ENCODE results near the gene C19orf47.

Gene C19orf47

DNA sequence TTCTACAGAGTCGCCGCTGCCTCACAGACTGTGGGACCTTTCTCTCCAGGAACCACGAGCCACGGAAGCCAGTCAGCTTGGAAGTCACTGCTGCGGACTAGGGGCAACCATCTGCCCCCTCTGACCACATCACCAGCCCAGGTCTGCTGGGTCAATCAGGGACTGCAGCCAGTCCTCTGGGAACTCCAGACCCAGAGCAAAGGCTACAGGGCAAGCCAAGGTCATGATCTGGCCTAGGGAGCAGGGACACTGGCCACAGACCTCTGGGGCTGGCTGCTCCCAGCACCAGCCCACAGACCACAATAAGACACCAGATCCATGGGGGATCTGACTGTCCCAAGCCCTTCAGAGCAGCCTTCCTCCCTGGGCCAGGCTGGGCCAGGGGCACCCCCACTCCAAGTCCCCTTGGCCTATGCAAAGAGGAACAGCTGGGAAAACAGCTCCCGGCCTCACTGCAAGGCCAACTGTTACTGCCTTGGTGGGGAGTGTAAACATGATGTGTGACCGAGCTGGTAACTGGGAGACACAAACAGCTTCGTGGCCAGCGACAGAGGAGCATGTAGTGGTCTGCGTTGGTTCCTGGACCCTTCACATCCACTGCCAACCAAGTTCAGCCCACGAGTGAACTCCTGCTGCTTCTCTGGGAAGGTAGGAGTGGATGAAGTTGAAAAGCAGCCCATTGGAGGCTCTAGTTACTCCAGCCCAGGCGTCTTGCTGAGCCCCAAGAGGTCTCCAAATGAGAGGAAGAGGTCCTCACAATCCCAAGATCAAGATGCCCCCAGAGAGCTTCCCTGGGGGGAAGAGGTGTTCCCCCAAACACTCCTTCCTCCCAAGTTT is 64.6 kb downstream of the C19orf47 start:
- Histone ChIP-seq H3K9ac (ENCODE audit: low read depth in 1 of 2, low read length in 2 of 2) (peak overlapping the region; percentile 91 to 92), H3K9me3 (ENCODE audit: control insufficient read depth in 1 of 2, low read length in 2 of 2) (no peaks in the 10 kb centered on the region), H3K27ac (ENCODE audit: low read depth, low read length) (peak overlapping the region; percentile 85), H3K4me3 (ENCODE audit: low read depth in 1 of 2, low read length in 2 of 2) (peak overlapping the region; percentile 84 to 90), H3K27me3 (ENCODE audit: control insufficient read depth in 1 of 2, insufficient read depth in 2 of 2, low read length in 2 of 2) (no peaks in the 10 kb centered on the region), H3K36me3 (ENCODE audit: control insufficient read depth in 1 of 2, insufficient read depth in 2 of 2, low read length in 2 of 2) (peaks cover 0 to 2% of the 10 kb centered on the region in 2 donors), H3K4me1 (ENCODE audit: control insufficient read depth in 1 of 2, insufficient read depth in 2 of 2, low read length in 2 of 2) (peaks cover 59 to 60% of the 10 kb centered on the region in 2 donors)

DNA sequence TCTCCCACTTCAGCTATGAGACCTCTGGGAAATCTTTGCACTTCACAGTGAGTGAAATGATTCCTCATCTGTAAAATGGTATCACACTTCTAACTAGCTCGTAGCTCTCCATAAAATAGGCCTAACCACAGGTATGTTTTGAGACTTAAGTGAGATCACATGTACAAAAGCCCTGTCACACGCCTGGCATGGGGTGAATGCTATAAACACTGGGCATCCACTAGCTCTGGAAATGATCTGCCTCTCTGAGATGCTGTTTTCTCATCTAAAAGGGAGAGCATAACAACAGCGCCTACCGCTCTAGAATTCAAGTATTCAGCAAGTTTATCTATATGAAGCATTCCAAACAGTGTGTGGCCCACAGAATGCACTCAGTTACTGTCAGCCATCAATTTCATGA is 65.3 kb downstream of the C19orf47 start:
- Histone ChIP-seq H3K4me3 (ENCODE audit: low read depth in 1 of 2, low read length in 2 of 2) (peak overlapping the region in 1 of 2 donors; percentile 84), H3K9ac (ENCODE audit: low read depth in 1 of 2, low read length in 2 of 2) (peak overlapping the region; percentile 91 to 92), H3K27me3 (ENCODE audit: control insufficient read depth in 1 of 2, insufficient read depth in 2 of 2, low read length in 2 of 2) (no peaks in the 10 kb centered on the region), H3K27ac (ENCODE audit: low read depth, low read length) (no peak overlapping the region), H3K4me1 (ENCODE audit: control insufficient read depth in 1 of 2, insufficient read depth in 2 of 2, low read length in 2 of 2) (peaks cover 66% of the 10 kb centered on the region in 2 donors), H3K36me3 (ENCODE audit: control insufficient read depth in 1 of 2, insufficient read depth in 2 of 2, low read length in 2 of 2) (peaks cover 0 to 2% of the 10 kb centered on the region in 2 donors), H3K9me3 (ENCODE audit: control insufficient read depth in 1 of 2, low read length in 2 of 2) (no peaks in the 10 kb centered on the region)

DNA sequence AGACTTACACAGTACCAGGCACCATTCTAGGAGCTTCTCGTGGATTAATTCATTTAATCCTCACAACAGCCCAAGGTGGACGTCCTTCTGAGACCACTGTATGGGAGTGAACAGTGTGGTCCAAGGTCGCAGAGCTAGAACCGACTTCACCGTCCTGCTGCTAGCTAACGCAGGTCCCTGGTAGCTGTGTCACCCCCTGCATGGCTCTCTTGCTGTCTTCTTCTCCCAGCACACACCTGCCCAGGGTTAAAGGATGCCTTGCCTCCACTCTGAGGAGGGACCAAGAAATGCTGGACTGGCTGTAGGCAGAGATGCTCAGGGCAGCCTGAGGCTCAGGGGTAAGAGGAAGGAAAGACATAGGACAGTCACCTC is 66.0 kb downstream of the C19orf47 start:
- no peak overlapping the region for H3K27ac ChIP-seq (ENCODE audit: low read depth, low read length)
- no peak overlapping the region for H3K4me3 ChIP-seq (ENCODE audit: low read depth in 1 of 2, low read length in 2 of 2)
- H3K9ac ChIP-seq (ENCODE audit: low read depth in 1 of 2, low read length in 2 of 2), result no peak overlapping the region
- H3K4me1 ChIP-seq (ENCODE audit: control insufficient read depth in 1 of 2, insufficient read depth in 2 of 2, low read length in 2 of 2), result peaks cover 67 to 69% of the 10 kb centered on the region in 2 donors
- peaks cover 0 to 2% of the 10 kb centered on the region in 2 donors for H3K36me3 ChIP-seq (ENCODE audit: control insufficient read depth in 1 of 2, insufficient read depth in 2 of 2, low read length in 2 of 2)
- no peaks in the 10 kb centered on the region for H3K27me3 ChIP-seq (ENCODE audit: control insufficient read depth in 1 of 2, insufficient read depth in 2 of 2, low read length in 2 of 2)
- no peaks in the 10 kb centered on the region for H3K9me3 ChIP-seq (ENCODE audit: control insufficient read depth in 1 of 2, low read length in 2 of 2)

DNA sequence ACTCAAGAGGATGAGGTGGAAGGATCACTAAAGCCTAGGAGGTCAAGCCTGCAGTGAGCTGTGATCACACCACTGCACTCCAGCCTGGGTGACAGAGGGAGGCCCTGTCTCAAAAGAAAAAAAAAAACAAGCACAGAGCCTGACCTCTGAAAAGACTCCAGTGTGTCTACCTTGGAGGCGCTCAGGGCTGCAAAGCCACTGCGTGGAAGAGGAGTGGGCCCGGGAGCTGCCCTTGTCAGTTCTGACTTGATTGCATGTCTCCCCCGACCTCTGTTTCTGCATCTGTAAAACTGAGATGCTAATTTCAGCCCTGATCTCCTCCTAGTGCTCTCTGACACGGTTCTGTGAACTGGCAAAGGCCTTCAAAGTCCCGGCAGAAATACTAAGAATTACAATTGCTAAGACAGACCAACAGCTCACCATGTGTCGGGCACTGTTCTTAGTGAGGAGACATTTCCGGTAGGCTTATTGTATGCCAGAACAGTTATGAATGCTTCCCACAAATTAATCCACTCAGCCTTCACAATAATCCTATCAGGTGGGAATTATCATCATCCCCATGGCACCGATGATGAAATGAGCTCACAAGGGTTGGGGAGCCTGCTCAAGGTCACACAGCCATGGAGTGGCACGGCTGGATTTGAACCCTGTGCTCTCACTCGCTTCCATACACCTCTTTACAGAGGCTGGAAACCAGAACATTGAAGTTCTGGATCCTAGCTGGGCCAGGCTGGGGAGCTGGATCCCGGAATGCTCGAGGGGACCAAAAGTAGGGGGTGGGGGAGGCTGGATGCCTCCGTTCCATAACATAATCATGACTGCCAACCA is 66.6 kb downstream of the C19orf47 start:
- Histone ChIP-seq H3K9ac (ENCODE audit: low read depth in 1 of 2, low read length in 2 of 2) (peak overlapping the region; percentile 6 to 47), H3K9me3 (ENCODE audit: control insufficient read depth in 1 of 2, low read length in 2 of 2) (no peaks in the 10 kb centered on the region), H3K4me3 (ENCODE audit: low read depth in 1 of 2, low read length in 2 of 2) (no peak overlapping the region), H3K4me1 (ENCODE audit: control insufficient read depth in 1 of 2, insufficient read depth in 2 of 2, low read length in 2 of 2) (peaks cover 67 to 69% of the 10 kb centered on the region in 2 donors), H3K27me3 (ENCODE audit: control insufficient read depth in 1 of 2, insufficient read depth in 2 of 2, low read length in 2 of 2) (no peaks in the 10 kb centered on the region), H3K27ac (ENCODE audit: low read depth, low read length) (no peak overlapping the region), H3K36me3 (ENCODE audit: control insufficient read depth in 1 of 2, insufficient read depth in 2 of 2, low read length in 2 of 2) (peaks cover 0 to 2% of the 10 kb centered on the region in 2 donors)

DNA sequence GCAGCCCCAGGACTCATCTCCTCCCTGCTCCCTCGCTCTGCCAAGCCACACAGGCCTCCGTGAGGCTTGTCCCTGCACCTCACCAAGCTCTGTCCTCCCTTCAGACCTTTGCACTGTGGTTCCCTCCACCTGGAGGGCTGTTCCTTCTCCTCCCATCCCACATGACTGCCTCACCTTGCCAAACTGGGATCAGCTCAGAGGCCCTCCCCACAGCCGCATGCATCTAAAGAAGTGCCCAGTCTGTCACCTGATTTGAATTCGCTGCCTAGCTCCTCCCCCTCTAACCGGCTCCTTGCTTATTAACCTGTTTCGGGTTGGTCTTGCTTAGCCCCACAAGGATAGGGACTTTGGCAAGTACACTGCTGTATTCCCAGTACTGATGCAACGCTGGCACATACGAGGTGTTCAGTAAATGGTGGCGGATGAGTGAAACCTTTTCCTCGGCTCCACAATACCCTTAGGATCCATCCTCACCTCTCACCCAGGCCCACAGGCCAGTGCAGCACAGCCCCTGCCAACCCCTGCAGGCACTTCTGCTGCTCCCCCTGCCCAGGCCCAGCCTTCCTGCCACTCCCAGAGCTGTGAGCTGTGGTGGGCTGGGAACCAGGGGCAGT is 67.5 kb downstream of the C19orf47 start:
- Histone ChIP-seq H3K9me3 (ENCODE audit: control insufficient read depth in 1 of 2, low read length in 2 of 2) (no peaks in the 10 kb centered on the region), H3K4me3 (ENCODE audit: low read depth in 1 of 2, low read length in 2 of 2) (peak overlapping the region; percentile 22 to 37), H3K27me3 (ENCODE audit: control insufficient read depth in 1 of 2, insufficient read depth in 2 of 2, low read length in 2 of 2) (no peaks in the 10 kb centered on the region), H3K9ac (ENCODE audit: low read depth in 1 of 2, low read length in 2 of 2) (peak overlapping the region; percentile 64 to 66), H3K4me1 (ENCODE audit: control insufficient read depth in 1 of 2, insufficient read depth in 2 of 2, low read length in 2 of 2) (peaks cover 65 to 69% of the 10 kb centered on the region in 2 donors), H3K36me3 (ENCODE audit: control insufficient read depth in 1 of 2, insufficient read depth in 2 of 2, low read length in 2 of 2) (peaks cover 0 to 2% of the 10 kb centered on the region in 2 donors), H3K27ac (ENCODE audit: low read depth, low read length) (peak overlapping the region; percentile 39)

DNA sequence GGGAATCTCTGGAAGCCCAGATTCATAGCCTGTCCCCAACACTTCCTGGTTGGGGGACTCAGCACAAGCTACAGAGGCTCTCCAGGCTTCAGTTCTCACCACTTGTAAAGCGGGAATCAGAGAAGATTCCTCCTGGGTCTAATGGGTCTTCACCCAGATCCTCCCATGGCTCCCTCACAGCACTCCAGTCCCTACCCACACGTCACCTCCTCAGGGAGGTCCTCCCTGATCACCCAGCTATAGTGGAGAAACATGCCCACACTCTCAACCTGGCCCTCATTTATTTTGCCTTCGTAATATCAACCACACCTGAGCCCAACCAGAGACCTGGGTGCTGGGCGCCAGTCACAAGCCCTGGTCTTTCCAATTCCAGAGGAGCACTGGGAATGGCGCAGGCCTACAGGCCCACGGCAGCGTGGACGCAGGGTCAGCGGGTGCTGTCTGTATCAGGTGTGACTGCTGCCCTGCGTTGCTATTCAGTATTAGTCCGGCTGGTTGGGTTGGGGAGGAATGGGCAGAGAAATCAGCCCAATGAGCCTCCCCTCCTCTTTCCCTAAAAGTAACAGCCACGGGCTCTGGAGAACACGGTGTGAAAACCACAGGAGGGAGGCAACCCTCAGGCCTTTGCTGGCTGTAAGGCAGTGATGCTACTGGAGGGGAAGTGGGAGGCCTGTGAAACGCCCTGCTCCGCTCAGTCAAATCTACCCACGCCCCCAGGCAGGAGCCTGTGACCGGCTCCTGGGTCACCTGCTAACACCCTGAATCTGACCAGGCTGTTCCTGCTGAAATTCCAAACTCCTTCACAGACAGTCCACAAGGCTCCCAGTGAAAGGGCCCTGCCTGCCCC is 68.2 kb downstream of the C19orf47 start:
- H3K9ac ChIP-seq (ENCODE audit: low read depth in 1 of 2, low read length in 2 of 2), result peak overlapping the region; percentile 64 to 66
- H3K4me3 ChIP-seq (ENCODE audit: low read depth in 1 of 2, low read length in 2 of 2), result peak overlapping the region; percentile 22 to 37

DNA sequence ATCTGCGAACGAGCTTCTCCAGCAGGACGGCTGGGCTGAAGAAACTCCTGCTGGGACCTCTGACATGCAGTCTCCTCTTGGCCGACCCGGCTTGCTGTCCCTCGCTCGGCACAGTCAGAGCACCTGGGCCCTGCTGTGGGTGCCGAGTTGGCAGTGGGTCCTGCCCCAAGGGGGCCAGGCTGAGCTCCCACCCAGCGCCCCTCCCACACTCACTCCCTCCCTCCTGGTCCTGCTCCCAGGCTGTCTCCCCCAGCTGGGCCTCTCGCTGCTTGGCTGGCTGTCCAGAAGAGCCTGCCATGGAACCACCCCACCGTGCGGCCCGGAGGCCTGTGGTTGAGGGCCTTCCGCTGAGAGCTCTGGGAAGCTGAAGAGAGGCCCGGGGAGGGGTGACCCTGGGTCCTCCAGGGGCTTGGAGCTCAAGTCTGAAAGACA is 69.1 kb downstream of the C19orf47 start:
- Histone ChIP-seq H3K27ac (ENCODE audit: low read depth, low read length) (peak overlapping the region; percentile 27), H3K4me3 (ENCODE audit: low read depth in 1 of 2, low read length in 2 of 2) (no peak overlapping the region), H3K4me1 (ENCODE audit: control insufficient read depth in 1 of 2, insufficient read depth in 2 of 2, low read length in 2 of 2) (peaks cover 67 to 75% of the 10 kb centered on the region in 2 donors)

More for the DNA sequence above, 68.2 kb downstream of the C19orf47 start:
- Histone ChIP-seq H3K9me3 (ENCODE audit: control insufficient read depth in 1 of 2, low read length in 2 of 2) (no peaks in the 10 kb centered on the region), H3K27me3 (ENCODE audit: control insufficient read depth in 1 of 2, insufficient read depth in 2 of 2, low read length in 2 of 2) (no peaks in the 10 kb centered on the region), H3K27ac (ENCODE audit: low read depth, low read length) (peak overlapping the region; percentile 39), H3K4me1 (ENCODE audit: control insufficient read depth in 1 of 2, insufficient read depth in 2 of 2, low read length in 2 of 2) (peaks cover 65 to 72% of the 10 kb centered on the region in 2 donors), H3K36me3 (ENCODE audit: control insufficient read depth in 1 of 2, insufficient read depth in 2 of 2, low read length in 2 of 2) (peaks cover 0 to 2% of the 10 kb centered on the region in 2 donors)

DNA sequence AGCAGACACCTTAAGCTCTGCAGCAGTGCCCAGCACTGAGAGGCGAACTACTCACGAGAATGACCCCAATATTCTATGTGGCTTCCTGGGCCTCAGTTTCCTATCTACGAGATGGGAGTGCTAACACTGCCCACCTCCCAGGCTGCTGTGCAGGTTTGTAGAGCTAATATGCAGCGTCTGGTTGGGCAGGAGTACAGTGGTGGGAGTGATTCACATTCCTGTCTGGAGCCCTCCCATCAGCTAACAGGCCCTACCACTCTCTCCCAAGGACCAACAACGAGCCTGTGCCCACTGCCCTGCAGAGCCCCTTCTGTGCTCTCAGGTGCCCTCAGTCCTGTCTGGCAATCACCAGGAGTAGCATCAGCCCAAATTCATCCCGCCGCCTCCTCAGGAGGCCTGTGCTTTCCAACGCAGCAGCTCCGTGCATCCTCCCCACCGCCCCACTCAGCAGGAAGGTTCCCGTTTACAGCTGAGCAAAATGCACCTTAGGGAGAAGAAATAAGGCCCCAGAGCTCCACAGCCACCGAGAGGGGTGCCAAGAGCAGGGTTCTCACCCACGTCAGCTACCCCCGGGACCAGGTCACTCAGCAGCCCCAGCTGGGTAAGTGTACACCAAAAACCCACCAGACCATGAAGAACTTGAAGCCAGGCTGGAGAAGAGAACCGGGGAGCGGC is 69.7 kb downstream of the C19orf47 start:
- peaks cover 67 to 73% of the 10 kb centered on the region in 2 donors for H3K4me1 ChIP-seq (ENCODE audit: control insufficient read depth in 1 of 2, insufficient read depth in 2 of 2, low read length in 2 of 2)
- no peak overlapping the region for H3K27ac ChIP-seq (ENCODE audit: low read depth, low read length)
- H3K36me3 ChIP-seq (ENCODE audit: control insufficient read depth in 1 of 2, insufficient read depth in 2 of 2, low read length in 2 of 2), result peaks cover 0 to 2% of the 10 kb centered on the region in 2 donors
- no peaks in the 10 kb centered on the region for H3K27me3 ChIP-seq (ENCODE audit: control insufficient read depth in 1 of 2, insufficient read depth in 2 of 2, low read length in 2 of 2)
- H3K9me3 ChIP-seq (ENCODE audit: control insufficient read depth in 1 of 2, low read length in 2 of 2), result no peaks in the 10 kb centered on the region
- no peak overlapping the region for H3K4me3 ChIP-seq (ENCODE audit: low read depth in 1 of 2, low read length in 2 of 2)
- no peak overlapping the region for H3K9ac ChIP-seq (ENCODE audit: low read depth in 1 of 2, low read length in 2 of 2)

More for the DNA sequence above, 69.1 kb downstream of the C19orf47 start:
- no peaks in the 10 kb centered on the region for H3K9me3 ChIP-seq (ENCODE audit: control insufficient read depth in 1 of 2, low read length in 2 of 2)
- H3K27me3 ChIP-seq (ENCODE audit: control insufficient read depth in 1 of 2, insufficient read depth in 2 of 2, low read length in 2 of 2), result no peaks in the 10 kb centered on the region
- H3K36me3 ChIP-seq (ENCODE audit: control insufficient read depth in 1 of 2, insufficient read depth in 2 of 2, low read length in 2 of 2), result peaks cover 0 to 2% of the 10 kb centered on the region in 2 donors
- peak overlapping the region in 1 of 2 donors; percentile 66 for H3K9ac ChIP-seq (ENCODE audit: low read depth in 1 of 2, low read length in 2 of 2)
